ENCODE data around the gene WBP2.

- TF ChIP-seq TEAD4 (IDR thresholded peaks at IDR 0.05; ENCODE audit: low read length), result no peak
- TF ChIP-seq TEAD4 (CRISPR knock-in tag; IDR thresholded peaks at IDR 0.05; ENCODE audit: borderline replicate concordance), result no peak
- TF ChIP-seq GABPA (tag; conservative IDR thresholded peaks at IDR 0.05; ENCODE audit: low read depth), result no peak
- TF ChIP-seq CUX1 (CRISPR knock-in tag; IDR thresholded peaks at IDR 0.05), result no peak
- no peak for TF ChIP-seq ZNF766 (CRISPR knock-in tag; conservative IDR thresholded peaks at IDR 0.05)
- TF ChIP-seq MXD1 (CRISPR knock-in tag; IDR thresholded peaks at IDR 0.05; ENCODE audit: borderline replicate concordance, poor library complexity, severe bottlenecking), result no peak
- no peak for TF ChIP-seq HBP1 (CRISPR knock-in tag; IDR thresholded peaks at IDR 0.05)
- TF ChIP-seq POLR2A (conservative IDR thresholded peaks at IDR 0.05), result peak; percentile 37; the same call in 1 of the 2 replicates
- TF ChIP-seq STAT5A (IDR thresholded peaks at IDR 0.05; ENCODE audit: borderline replicate concordance, low read length), result no peak
- no peak for TF ChIP-seq FOXM1 (IDR thresholded peaks at IDR 0.05; ENCODE audit: low read depth)
- TF ChIP-seq FOXM1 (CRISPR knock-in tag; IDR thresholded peaks at IDR 0.05; ENCODE audit: low read depth), result no peak
- no peak for TF ChIP-seq CREB1 (IDR thresholded peaks at IDR 0.05)
- TF ChIP-seq CREB1 (CRISPR knock-in tag; IDR thresholded peaks at IDR 0.05), result no peak
Observed at GRCh38 chr17:75824666-75825065, 30.5 kb downstream of the WBP2 start.

Measured in K562 (cell line).